ENCODE measurements around the gene RASGRP3.

RASGRP3 gene

GRCh38 chr2:33583194-33583938, 106.9 kb downstream of the RASGRP3 start:
- Histone ChIP-seq H3K9me3 (ENCODE audit: control insufficient read depth, low read length) (no peaks in the 10 kb centered on the region), H2AK5ac (ENCODE audit: low read length, severe bottlenecking) (no peak overlapping the region), H3K79me1 (replicated peaks; ENCODE audit: low read length, poor library complexity, severe bottlenecking) (peaks cover 14% of the 10 kb centered on the region), H3K27me3 (ENCODE audit: control insufficient read depth in 1 of 2, insufficient read depth in 1 of 2, low read length in 2 of 2) (no peaks in the 10 kb centered on the region), H4K8ac (ENCODE audit: low read length) (no peak overlapping the region), H2AFZ (ENCODE audit: low read depth, low read length) (no peak overlapping the region), H2BK120ac (ENCODE audit: low read depth, low read length) (no peak overlapping the region), H3K9ac (ENCODE audit: low read length) (peak overlapping the region; percentile 30), H2BK5ac (ENCODE audit: low read depth, low read length, poor library complexity, severe bottlenecking) (no peak overlapping the region), H2BK12ac (ENCODE audit: low read length in 2 of 2) (no peak overlapping the region), H2BK15ac (ENCODE audit: low read depth, poor library complexity, severe bottlenecking) (no peak overlapping the region), H3K23ac (ENCODE audit: low read length in 2 of 2) (no peak overlapping the region), H4K91ac (ENCODE audit: low read length) (no peak overlapping the region), H3K36me3 (ENCODE audit: control insufficient read depth in 1 of 2, insufficient read depth in 2 of 2, low read depth in 1 of 2, low read length in 2 of 2) (peaks cover 15 to 63% of the 10 kb centered on the region in 2 experiments), H3K18ac (ENCODE audit: low read depth in 1 of 2, low read length in 2 of 2) (no peak overlapping the region), H3K27ac (ENCODE audit: low read length, poor library complexity, severe bottlenecking) (no peak overlapping the region), H3K4me1 (ENCODE audit: control insufficient read depth, insufficient read depth, low read depth, low read length) (peaks cover 3% of the 10 kb centered on the region), H3K4me2 (ENCODE audit: low read length, poor library complexity, severe bottlenecking) (no peak overlapping the region), H3K4ac (ENCODE audit: low read depth in 1 of 2, low read length in 2 of 2) (no peak overlapping the region), H3K14ac (ENCODE audit: low read length in 2 of 2) (no peak overlapping the region), H3K4me3 (ENCODE audit: insufficient read depth in 1 of 2, low read depth in 1 of 2, low read length in 2 of 2) (no peak overlapping the region)
- peak; percentile 57 for DNase-seq
- 30% methylated on average over 1 of the region's 2 CpGs for WGBS

- Histone ChIP-seq H3K4me2 (ENCODE audit: low read length, poor library complexity, severe bottlenecking) (no peak overlapping the region), H2BK5ac (ENCODE audit: low read depth, low read length, poor library complexity, severe bottlenecking) (no peak overlapping the region), H3K18ac (ENCODE audit: low read depth in 1 of 2, low read length in 2 of 2) (no peak overlapping the region), H2BK15ac (ENCODE audit: low read depth, poor library complexity, severe bottlenecking) (no peak overlapping the region), H2AFZ (ENCODE audit: low read depth, low read length) (no peak overlapping the region), H4K91ac (ENCODE audit: low read length) (no peak overlapping the region), H2BK12ac (ENCODE audit: low read length in 2 of 2) (no peak overlapping the region), H2BK120ac (ENCODE audit: low read depth, low read length) (no peak overlapping the region), H3K4me3 (ENCODE audit: insufficient read depth in 1 of 2, low read depth in 1 of 2, low read length in 2 of 2) (no peak overlapping the region), H3K27ac (ENCODE audit: low read length, poor library complexity, severe bottlenecking) (no peak overlapping the region), H3K9me3 (ENCODE audit: control insufficient read depth, low read length) (no peaks in the 10 kb centered on the region), H4K8ac (ENCODE audit: low read length) (no peak overlapping the region), H3K79me1 (replicated peaks; ENCODE audit: low read length, poor library complexity, severe bottlenecking) (peaks cover 10% of the 10 kb centered on the region), H3K23ac (ENCODE audit: low read length in 2 of 2) (no peak overlapping the region), H3K9ac (ENCODE audit: low read length) (no peak overlapping the region), H3K36me3 (ENCODE audit: control insufficient read depth in 1 of 2, insufficient read depth in 2 of 2, low read depth in 1 of 2, low read length in 2 of 2) (peaks cover 13 to 87% of the 10 kb centered on the region in 2 experiments), H3K27me3 (ENCODE audit: control insufficient read depth in 1 of 2, insufficient read depth in 1 of 2, low read length in 2 of 2) (no peaks in the 10 kb centered on the region), H2AK5ac (ENCODE audit: low read length, severe bottlenecking) (no peak overlapping the region), H3K4me1 (ENCODE audit: control insufficient read depth, insufficient read depth, low read depth, low read length) (no peaks in the 10 kb centered on the region), H3K4ac (ENCODE audit: low read depth in 1 of 2, low read length in 2 of 2) (no peak overlapping the region), H3K14ac (ENCODE audit: low read length in 2 of 2) (no peak overlapping the region)
- DNase-seq: no peak
- no CpG with 5 or more reads among the region's 2 CpGs for whole genome bisulfite sequencing
Measured at GRCh38 chr2:33586766-33587165, 110.3 kb downstream of the RASGRP3 start.

- WGBS: 100% methylated on average over 1 of the region's 2 CpGs
- no peak overlapping the region for H2BK5ac ChIP-seq (ENCODE audit: low read depth, low read length, poor library complexity, severe bottlenecking)
- no peak overlapping the region for H2AK5ac ChIP-seq (ENCODE audit: low read length, severe bottlenecking)
Measured at GRCh38 chr2:33588232-33588631, 111.8 kb downstream of the RASGRP3 start.

GRCh38 chr2:33589444-33589843, 113.0 kb downstream of the RASGRP3 start:
- Histone ChIP-seq H3K27me3 (ENCODE audit: control insufficient read depth in 1 of 2, insufficient read depth in 1 of 2, low read length in 2 of 2) (no peaks in the 10 kb centered on the region), H2AFZ (ENCODE audit: low read depth, low read length) (no peak overlapping the region), H3K36me3 (ENCODE audit: control insufficient read depth in 1 of 2, insufficient read depth in 2 of 2, low read depth in 1 of 2, low read length in 2 of 2) (peaks cover 21 to 91% of the 10 kb centered on the region in 2 experiments), H2BK12ac (ENCODE audit: low read length in 2 of 2) (no peak overlapping the region), H3K9ac (ENCODE audit: low read length) (peak overlapping the region; percentile 43), H3K79me1 (replicated peaks; ENCODE audit: low read length, poor library complexity, severe bottlenecking) (peaks cover 13% of the 10 kb centered on the region), H3K4ac (ENCODE audit: low read depth in 1 of 2, low read length in 2 of 2) (no peak overlapping the region), H3K4me2 (ENCODE audit: low read length, poor library complexity, severe bottlenecking) (no peak overlapping the region), H2BK120ac (ENCODE audit: low read depth, low read length) (no peak overlapping the region), H2BK5ac (ENCODE audit: low read depth, low read length, poor library complexity, severe bottlenecking) (no peak overlapping the region), H3K18ac (ENCODE audit: low read depth in 1 of 2, low read length in 2 of 2) (no peak overlapping the region), H2AK5ac (ENCODE audit: low read length, severe bottlenecking) (no peak overlapping the region), H3K27ac (ENCODE audit: low read length, poor library complexity, severe bottlenecking) (no peak overlapping the region), H4K91ac (ENCODE audit: low read length) (no peak overlapping the region), H3K23ac (ENCODE audit: low read length in 2 of 2) (no peak overlapping the region), H3K4me1 (ENCODE audit: control insufficient read depth, insufficient read depth, low read depth, low read length) (no peaks in the 10 kb centered on the region), H3K4me3 (ENCODE audit: insufficient read depth in 1 of 2, low read depth in 1 of 2, low read length in 2 of 2) (no peak overlapping the region), H3K9me3 (ENCODE audit: control insufficient read depth, low read length) (no peaks in the 10 kb centered on the region), H4K8ac (ENCODE audit: low read length) (no peak overlapping the region), H3K14ac (ENCODE audit: low read length in 2 of 2) (no peak overlapping the region), H2BK15ac (ENCODE audit: low read depth, poor library complexity, severe bottlenecking) (no peak overlapping the region)
- 88% methylated on average over 1 of the region's 1 CpG for WGBS
- no peak for DNase-seq

More at GRCh38 chr2:33588232-33588631, 111.8 kb downstream of the RASGRP3 start:
- H2AFZ ChIP-seq (ENCODE audit: low read depth, low read length): no peak overlapping the region
- no peaks in the 10 kb centered on the region for H3K4me1 ChIP-seq (ENCODE audit: control insufficient read depth, insufficient read depth, low read depth, low read length)
- H2BK120ac ChIP-seq (ENCODE audit: low read depth, low read length): no peak overlapping the region
- no peak overlapping the region for H3K4ac ChIP-seq (ENCODE audit: low read depth in 1 of 2, low read length in 2 of 2)
- peak overlapping the region; percentile 1 for H3K9ac ChIP-seq (ENCODE audit: low read length)
- no peak overlapping the region for H3K18ac ChIP-seq (ENCODE audit: low read depth in 1 of 2, low read length in 2 of 2)
- peaks cover 19 to 92% of the 10 kb centered on the region in 2 experiments for H3K36me3 ChIP-seq (ENCODE audit: control insufficient read depth in 1 of 2, insufficient read depth in 2 of 2, low read depth in 1 of 2, low read length in 2 of 2)
- no peak overlapping the region for H3K4me2 ChIP-seq (ENCODE audit: low read length, poor library complexity, severe bottlenecking)
- no peaks in the 10 kb centered on the region for H3K9me3 ChIP-seq (ENCODE audit: control insufficient read depth, low read length)
- no peak overlapping the region for H3K14ac ChIP-seq (ENCODE audit: low read length in 2 of 2)
- no peak overlapping the region for H3K23ac ChIP-seq (ENCODE audit: low read length in 2 of 2)
- peaks cover 9% of the 10 kb centered on the region for H3K79me1 ChIP-seq (replicated peaks; ENCODE audit: low read length, poor library complexity, severe bottlenecking)
- H4K8ac ChIP-seq (ENCODE audit: low read length): no peak overlapping the region
- H2BK15ac ChIP-seq (ENCODE audit: low read depth, poor library complexity, severe bottlenecking): no peak overlapping the region
- no peak overlapping the region for H4K91ac ChIP-seq (ENCODE audit: low read length)
- no peak for DNase-seq
- no peak overlapping the region for H2BK12ac ChIP-seq (ENCODE audit: low read length in 2 of 2)
- no peak overlapping the region for H3K4me3 ChIP-seq (ENCODE audit: insufficient read depth in 1 of 2, low read depth in 1 of 2, low read length in 2 of 2)
- H3K27me3 ChIP-seq (ENCODE audit: control insufficient read depth in 1 of 2, insufficient read depth in 1 of 2, low read length in 2 of 2): no peaks in the 10 kb centered on the region
- H3K27ac ChIP-seq (ENCODE audit: low read length, poor library complexity, severe bottlenecking): no peak overlapping the region
